Chondrocyte (in vitro differentiated cells): ENCODE data around the gene CALN1. TPM values are rescaled to one million over a fixed set of nuclear protein-coding genes. Genes with fewer than 3 reads are reported as not detected.

Source experiments
- DNase-seq: peaks from one replicate; pipeline ENCODE4 v3.0.0; 2021; ENCODE audit warnings: mixed read lengths, low spot score
- H3K27ac Mint-ChIP-seq: one replicate; pipeline ENCODE4 v1.8.0; 2021; ENCODE audit warnings: mild to moderate bottlenecking, moderate library complexity, mixed read lengths; ENCODE audit not compliant: unreplicated experiment
- H3K27me3 Mint-ChIP-seq: 2 replicates; pipeline ENCODE4 v1.8.0; 2021; ENCODE audit warnings: low read depth, mixed read lengths
- H3K36me3 Mint-ChIP-seq: 2 replicates; pipeline ENCODE4 v1.8.0; 2021; ENCODE audit warnings: low read depth, mixed read lengths
- H3K4me1 Mint-ChIP-seq: 2 replicates; pipeline ENCODE4 v1.8.0; 2021; ENCODE audit warnings: low read depth, mild to moderate bottlenecking, mixed read lengths
- H3K4me3 Mint-ChIP-seq: one replicate; pipeline ENCODE4 v1.8.0; 2021; ENCODE audit warnings: mild to moderate bottlenecking, moderate library complexity, mixed read lengths; ENCODE audit not compliant: unreplicated experiment
- H3K9me3 Mint-ChIP-seq: 2 replicates; pipeline ENCODE4 v1.8.0; 2021; ENCODE audit warnings: low read depth, mixed read lengths
- total RNA-seq: library from RNA; stranded (reverse); gene quantifications from 3 replicates; pipeline ENCODE4 v1.2.1, GENCODE V29; 2021
- TF ChIP-seq, protein P1 (sequence below): fragments of 200-600 bp; sonication (generic); IDR thresholded peaks from 2 replicates; pipeline ENCODE4 v1.5.0; 2021; ENCODE audit warnings: antibody characterized with exemption, mild to moderate bottlenecking, moderate library complexity

The CALN1 gene
- total RNA-seq, 1 donor from 2014 or later = not detected

- H3K36me3 Mint-ChIP-seq = peaks cover 6% of the 10 kb centered on the region
- no peak for DNase-seq
- no peak overlapping the region for H3K27ac Mint-ChIP-seq
- TF ChIP-seq, protein P1, sequence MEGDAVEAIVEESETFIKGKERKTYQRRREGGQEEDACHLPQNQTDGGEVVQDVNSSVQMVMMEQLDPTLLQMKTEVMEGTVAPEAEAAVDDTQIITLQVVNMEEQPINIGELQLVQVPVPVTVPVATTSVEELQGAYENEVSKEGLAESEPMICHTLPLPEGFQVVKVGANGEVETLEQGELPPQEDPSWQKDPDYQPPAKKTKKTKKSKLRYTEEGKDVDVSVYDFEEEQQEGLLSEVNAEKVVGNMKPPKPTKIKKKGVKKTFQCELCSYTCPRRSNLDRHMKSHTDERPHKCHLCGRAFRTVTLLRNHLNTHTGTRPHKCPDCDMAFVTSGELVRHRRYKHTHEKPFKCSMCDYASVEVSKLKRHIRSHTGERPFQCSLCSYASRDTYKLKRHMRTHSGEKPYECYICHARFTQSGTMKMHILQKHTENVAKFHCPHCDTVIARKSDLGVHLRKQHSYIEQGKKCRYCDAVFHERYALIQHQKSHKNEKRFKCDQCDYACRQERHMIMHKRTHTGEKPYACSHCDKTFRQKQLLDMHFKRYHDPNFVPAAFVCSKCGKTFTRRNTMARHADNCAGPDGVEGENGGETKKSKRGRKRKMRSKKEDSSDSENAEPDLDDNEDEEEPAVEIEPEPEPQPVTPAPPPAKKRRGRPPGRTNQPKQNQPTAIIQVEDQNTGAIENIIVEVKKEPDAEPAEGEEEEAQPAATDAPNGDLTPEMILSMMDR = no peak
- H3K27me3 Mint-ChIP-seq = no peaks in the 10 kb centered on the region
- H3K4me1 Mint-ChIP-seq = peaks cover 7% of the 10 kb centered on the region
- no peak overlapping the region for H3K4me3 Mint-ChIP-seq
- peaks cover 25% of the 10 kb centered on the region for H3K9me3 Mint-ChIP-seq
Observed at GRCh38 chr7:71783779-71784178, 628.4 kb downstream of the CALN1 start.

- Mint-ChIP-seq H3K27ac (no peak overlapping the region), H3K4me1 (peaks cover 11% of the 10 kb centered on the region), H3K9me3 (peaks cover 13% of the 10 kb centered on the region), H3K4me3 (no peak overlapping the region), H3K27me3 (no peaks in the 10 kb centered on the region), H3K36me3 (no peaks in the 10 kb centered on the region)
- TF ChIP-seq, protein P1 = no peak
- DNase-seq = no peak
Observed at GRCh38 chr7:71782051-71782450, 630.1 kb downstream of the CALN1 start.

DNA sequence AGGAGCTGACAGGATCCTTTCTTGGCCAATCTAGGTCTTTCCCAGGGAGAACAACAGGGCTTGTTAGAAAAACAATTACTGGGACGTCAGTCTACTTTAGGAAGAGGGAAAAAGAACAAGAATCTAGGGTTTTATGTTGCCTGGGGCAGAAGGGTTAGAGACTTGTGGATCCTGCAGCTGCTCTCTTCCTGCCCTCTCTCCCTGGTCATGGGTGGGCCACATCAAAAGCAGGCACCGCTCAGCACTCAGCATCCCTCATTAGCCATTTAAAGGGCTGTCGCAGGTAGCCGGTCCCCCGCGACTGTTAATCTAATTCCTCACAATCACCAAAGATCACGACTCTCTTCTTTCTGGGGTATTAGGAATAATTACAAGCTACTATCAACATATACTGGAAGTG, 631.9 kb downstream of the CALN1 start:
- Mint-ChIP-seq H3K9me3 (peaks cover 3% of the 10 kb centered on the region), H3K36me3 (no peaks in the 10 kb centered on the region), H3K27me3 (no peaks in the 10 kb centered on the region), H3K4me1 (peaks cover 15% of the 10 kb centered on the region), H3K27ac (no peak overlapping the region), H3K4me3 (no peak overlapping the region)
- no peak for DNase-seq
- TF ChIP-seq, protein P1 = no peak

DNA sequence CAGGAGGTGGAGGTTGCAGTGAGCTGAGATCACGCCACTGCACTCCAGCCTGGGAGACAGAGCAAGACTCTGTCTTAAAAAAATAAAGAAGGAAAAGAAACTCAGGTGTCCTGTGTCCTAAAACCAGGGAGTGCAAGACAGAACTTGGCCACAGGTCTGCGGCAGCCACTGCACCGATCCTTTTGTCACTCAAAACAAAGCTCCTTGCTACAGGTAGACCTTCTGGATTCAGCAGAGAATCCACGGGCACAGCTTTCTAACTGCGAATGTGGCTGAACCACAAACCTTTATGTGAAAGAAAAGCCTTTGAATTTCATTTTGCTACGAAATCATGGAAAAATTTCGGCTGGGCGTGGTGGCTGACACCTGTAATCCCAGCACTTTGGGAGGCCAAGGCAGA, 634.9 kb downstream of the CALN1 start:
- H3K4me1 Mint-ChIP-seq = peaks cover 9% of the 10 kb centered on the region
- TF ChIP-seq, protein P1 = no peak
- peaks cover 2% of the 10 kb centered on the region for H3K9me3 Mint-ChIP-seq
- DNase-seq = no peak
- H3K27ac Mint-ChIP-seq = no peak overlapping the region
- no peaks in the 10 kb centered on the region for H3K36me3 Mint-ChIP-seq
- H3K27me3 Mint-ChIP-seq = peaks cover 11% of the 10 kb centered on the region
- H3K4me3 Mint-ChIP-seq = no peak overlapping the region

DNA sequence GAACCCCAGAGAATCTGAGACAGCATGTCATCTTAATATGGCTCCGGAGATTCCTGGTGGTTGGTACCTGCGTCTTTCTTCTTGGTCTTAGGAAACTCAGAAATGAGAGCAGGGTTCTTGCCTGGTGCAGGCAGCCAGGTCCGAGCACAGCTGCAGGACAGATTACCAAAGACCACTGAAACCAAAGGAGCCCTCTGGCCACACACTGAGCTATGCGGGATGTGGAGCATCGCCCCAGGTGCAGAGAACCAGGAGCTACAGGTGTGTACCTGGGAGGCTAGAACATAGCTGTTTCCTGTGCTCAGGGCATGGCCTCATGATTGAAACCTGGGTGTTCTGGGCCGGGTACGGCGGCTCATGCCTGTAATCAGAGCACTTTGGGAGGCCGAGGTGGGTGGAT, 635.4 kb downstream of the CALN1 start:
- TF ChIP-seq, protein P1 = no peak
- Mint-ChIP-seq H3K9me3 (no peaks in the 10 kb centered on the region), H3K27me3 (peaks cover 11% of the 10 kb centered on the region), H3K4me3 (no peak overlapping the region), H3K36me3 (no peaks in the 10 kb centered on the region), H3K4me1 (peaks cover 9% of the 10 kb centered on the region), H3K27ac (no peak overlapping the region)
- DNase-seq = no peak
